ENCODE data around the gene KANSL1. TPM values are rescaled to one million over a fixed set of nuclear protein-coding genes. Genes with fewer than 3 reads are reported as not detected.

Gene KANSL1
- total and polyA plus RNA-seq, 2 experiments from 2014 or later = 37.3 to 84.3 TPM

GRCh38 chr17:45995627-45996270 is 197.5 kb downstream of the KANSL1 start:
- H3K4me1 ChIP-seq (ENCODE audit: insufficient read depth) = no peaks in the 10 kb centered on the region
- 90% methylated on average over 14 of the region's 14 CpGs for WGBS (ENCODE audit: low lambda C conversion rate, missing lambda C conversion rate)

DNA sequence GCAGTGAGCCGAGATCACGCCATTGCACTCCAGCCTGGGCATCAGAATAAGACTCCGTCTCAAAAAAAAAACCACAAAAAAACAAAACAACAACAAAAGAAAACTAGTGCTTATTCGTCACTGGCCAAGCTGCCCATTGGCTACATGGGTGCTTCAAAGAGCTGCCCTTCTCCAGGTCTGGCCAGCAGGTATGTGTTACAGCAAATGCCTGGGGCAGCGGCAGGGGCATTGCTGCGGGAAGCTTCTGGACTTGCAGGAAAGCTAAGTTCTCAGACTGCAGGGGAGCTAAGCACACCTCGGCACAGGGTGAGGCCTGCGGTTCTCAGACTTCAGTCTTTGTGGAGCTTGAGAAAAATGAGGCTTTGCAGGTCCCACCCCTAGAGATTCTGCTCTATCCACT is 198.2 kb downstream of the KANSL1 start:
- WGBS (ENCODE audit: low lambda C conversion rate, missing lambda C conversion rate) = 95% methylated on average over 8 of the region's 8 CpGs

More at GRCh38 chr17:45995627-45996270, 197.5 kb downstream of the KANSL1 start:
- H2AFZ ChIP-seq = no peak overlapping the region
- no peaks in the 10 kb centered on the region for H3K9me2 ChIP-seq (replicated peaks; ENCODE audit: insufficient read depth)
- H3K4me3 ChIP-seq = no peak overlapping the region
- no peaks in the 10 kb centered on the region for H3K36me3 ChIP-seq (replicated peaks; ENCODE audit: insufficient read depth, low read depth)
- no peak overlapping the region for H3K4me2 ChIP-seq
- H3K27ac ChIP-seq = no peak overlapping the region
- DNase-seq (ENCODE audit: low spot score) = no peak
- no peaks in the 10 kb centered on the region for H3K79me2 ChIP-seq
- no peaks in the 10 kb centered on the region for H3K9me3 ChIP-seq (ENCODE audit: low read depth)
- TF ChIP-seq EZH2 (IDR thresholded peaks at IDR 0.05; ENCODE audit: borderline replicate concordance) = no peak
- no peak for TF ChIP-seq CTCF (IDR thresholded peaks at IDR 0.05; ENCODE audit: poor library complexity)
- TF ChIP-seq EZH2phosphoT487 (IDR thresholded peaks at IDR 0.05; ENCODE audit: low read depth, severe bottlenecking, unreplicated experiment) = no peak
- H4K20me1 ChIP-seq (ENCODE audit: insufficient read depth, poor library complexity, severe bottlenecking) = no peaks in the 10 kb centered on the region
- H3K27me3 ChIP-seq = no peaks in the 10 kb centered on the region

DNA sequence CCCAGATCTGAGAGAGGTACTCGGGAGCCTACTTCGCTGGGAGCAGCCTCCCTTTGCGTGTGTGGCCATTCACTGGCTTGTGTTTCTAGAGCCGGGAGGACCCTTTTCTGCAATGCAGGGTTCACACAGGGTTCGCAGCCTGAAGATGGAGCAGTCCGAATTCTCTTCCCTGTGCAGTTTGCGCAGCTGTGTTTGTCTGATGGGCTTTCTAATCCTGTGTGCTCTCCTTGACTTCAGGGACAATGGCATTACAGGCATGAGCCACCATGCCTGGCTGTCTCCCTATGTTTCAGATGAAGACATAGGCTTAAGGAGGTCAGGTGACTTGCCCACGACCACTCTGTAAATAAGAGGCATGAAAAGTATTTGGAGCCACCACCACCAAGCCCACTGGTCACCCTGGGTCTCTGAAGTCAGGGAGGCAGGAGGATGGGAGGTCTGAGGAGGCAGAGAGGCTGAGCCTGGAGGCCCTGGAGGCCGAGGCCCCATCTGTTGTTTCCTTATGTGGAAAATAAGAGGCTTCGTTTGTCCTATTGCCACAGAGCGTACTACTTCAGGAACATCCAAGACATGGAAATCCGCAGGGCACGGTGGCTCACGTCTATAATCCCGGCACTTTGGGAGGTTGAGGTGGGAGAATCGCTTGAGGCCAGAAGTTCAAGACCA is 199.1 kb downstream of the KANSL1 start:
- H3K4me3 ChIP-seq = no peak overlapping the region
- WGBS (ENCODE audit: low lambda C conversion rate, missing lambda C conversion rate) = 88% methylated on average over 16 of the region's 16 CpGs
- no peak for DNase-seq (ENCODE audit: low spot score)
- H3K79me2 ChIP-seq = no peaks in the 10 kb centered on the region
- H3K27me3 ChIP-seq = no peaks in the 10 kb centered on the region
- no peak for TF ChIP-seq CTCF (IDR thresholded peaks at IDR 0.05; ENCODE audit: poor library complexity)
- no peak for TF ChIP-seq EZH2 (IDR thresholded peaks at IDR 0.05; ENCODE audit: borderline replicate concordance)
- H4K20me1 ChIP-seq (ENCODE audit: insufficient read depth, poor library complexity, severe bottlenecking) = no peaks in the 10 kb centered on the region
- H3K27ac ChIP-seq = no peak overlapping the region
- no peak overlapping the region for H3K4me2 ChIP-seq
- H3K36me3 ChIP-seq (replicated peaks; ENCODE audit: insufficient read depth, low read depth) = no peaks in the 10 kb centered on the region
- no peak overlapping the region for H2AFZ ChIP-seq
- no peaks in the 10 kb centered on the region for H3K4me1 ChIP-seq (ENCODE audit: insufficient read depth)
- H3K9me2 ChIP-seq (replicated peaks; ENCODE audit: insufficient read depth) = no peaks in the 10 kb centered on the region
- H3K9me3 ChIP-seq (ENCODE audit: low read depth) = no peaks in the 10 kb centered on the region

More for the DNA sequence above, 198.2 kb downstream of the KANSL1 start:
- no peak overlapping the region for H3K4me2 ChIP-seq
- H3K27ac ChIP-seq = no peak overlapping the region
- H3K9me3 ChIP-seq (ENCODE audit: low read depth) = no peaks in the 10 kb centered on the region
- H3K36me3 ChIP-seq (replicated peaks; ENCODE audit: insufficient read depth, low read depth) = no peaks in the 10 kb centered on the region
- no peak for TF ChIP-seq CTCF (IDR thresholded peaks at IDR 0.05; ENCODE audit: poor library complexity)
- no peak for TF ChIP-seq EZH2phosphoT487 (IDR thresholded peaks at IDR 0.05; ENCODE audit: low read depth, severe bottlenecking, unreplicated experiment)
- no peaks in the 10 kb centered on the region for H3K9me2 ChIP-seq (replicated peaks; ENCODE audit: insufficient read depth)
- no peak overlapping the region for H2AFZ ChIP-seq
- no peak for DNase-seq (ENCODE audit: low spot score)
- no peaks in the 10 kb centered on the region for H4K20me1 ChIP-seq (ENCODE audit: insufficient read depth, poor library complexity, severe bottlenecking)
- no peak overlapping the region for H3K4me3 ChIP-seq
- H3K4me1 ChIP-seq (ENCODE audit: insufficient read depth) = no peaks in the 10 kb centered on the region
- H3K79me2 ChIP-seq = no peaks in the 10 kb centered on the region
- no peaks in the 10 kb centered on the region for H3K27me3 ChIP-seq

Data from hepatocyte (in vitro differentiated cells).